HAP-1 (cell line): Measurements from ENCODE around the gene SCAF4.
"Not testable (repeated sequence)": the region's sequence is repeated elsewhere in the genome, so short reads cannot be mapped to it uniquely, and the experiment has no call there.

Experiments used
- DNase-seq, 2 experiments: peaks; one replicate each; pipeline ENCODE4 v3.0.0-alpha.2; 2016 to 2020; ENCODE audit warnings: low spot score in 2 of 2
- H3K27me3 ChIP-seq: fragments of 250-450 bp; sonication (Bioruptor Pico); 2 replicates; pipeline ENCODE4 v1.5.1; 2020; ENCODE audit warnings: low read depth, mild to moderate bottlenecking, moderate library complexity
- H3K36me3 ChIP-seq: fragments of 250-450 bp; sonication (Bioruptor Pico); replicated peaks from 2 replicates; pipeline ENCODE4 v1.5.1; 2020; ENCODE audit warnings: mild to moderate bottlenecking
- H3K4me1 ChIP-seq: fragments of 250-450 bp; sonication (Bioruptor Pico); 2 replicates; pipeline ENCODE4 v1.5.1; 2020; ENCODE audit warnings: mild to moderate bottlenecking
- H3K4me3 ChIP-seq: fragments of 250-450 bp; sonication (Bioruptor Pico); 2 replicates; pipeline ENCODE4 v1.5.1; 2020; ENCODE audit warnings: mild to moderate bottlenecking, moderate library complexity
- H3K9me3 ChIP-seq: fragments of 250-450 bp; sonication (Bioruptor Pico); 2 replicates; pipeline ENCODE4 v1.5.1; 2020; ENCODE audit warnings: mild to moderate bottlenecking, moderate library complexity
- in situ Hi-C: fragments of 300-500 bp; cut with MboI; formaldehyde crosslinking; loops from 3 replicates; pipeline ENCODE4 v1.14.3; 2020; ENCODE audit warnings: low sequenced_read_pairs, inconsistent platforms, mixed read lengths

The SCAF4 gene

DNA sequence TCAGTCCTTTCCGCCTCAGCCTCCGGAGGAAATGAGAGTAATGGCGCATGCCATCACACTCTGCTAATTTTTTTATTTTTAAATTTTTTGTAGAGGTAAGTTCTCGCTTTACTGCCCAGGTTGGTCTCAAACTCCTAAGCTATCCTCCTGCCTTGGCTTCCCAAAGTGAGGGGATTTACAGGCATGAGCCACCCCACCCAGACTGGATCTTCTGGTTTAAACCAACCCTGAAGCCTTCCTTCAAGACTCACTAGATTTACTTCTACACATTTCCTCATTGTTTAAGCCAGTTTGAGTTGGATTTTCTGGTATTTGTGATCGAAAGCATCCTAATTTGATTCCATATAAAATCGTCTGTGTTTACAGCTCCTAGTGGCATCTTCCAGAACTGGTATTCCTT, 23.1 kb upstream of the SCAF4 start:
- DNase-seq, result no peak
- H3K36me3 ChIP-seq, result no peaks in the 10 kb centered on the region
- H3K4me3 ChIP-seq, result no peak overlapping the region
- in situ Hi-C loops, result no loop called here
- no peaks in the 10 kb centered on the region for H3K4me1 ChIP-seq
- no peaks in the 10 kb centered on the region for H3K9me3 ChIP-seq
- no peaks in the 10 kb centered on the region for H3K27me3 ChIP-seq

DNA sequence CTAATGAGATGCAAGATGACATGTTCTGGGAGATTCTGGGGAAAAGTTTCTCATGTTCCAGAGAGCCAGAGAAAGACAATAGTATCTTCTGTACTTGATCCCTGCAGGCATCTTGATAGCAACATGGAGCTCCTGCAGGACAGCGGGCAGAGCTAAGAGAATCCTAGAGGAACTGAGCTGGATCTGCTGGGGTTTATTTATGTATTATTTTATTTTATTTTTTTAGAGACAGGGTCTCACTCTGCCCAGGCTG, 22.7 kb upstream of the SCAF4 start:
- in situ Hi-C loops, result no loop called here
- Histone ChIP-seq H3K4me1 (no peaks in the 10 kb centered on the region), H3K36me3 (no peaks in the 10 kb centered on the region), H3K27me3 (no peaks in the 10 kb centered on the region), H3K4me3 (no peak overlapping the region), H3K9me3 (no peaks in the 10 kb centered on the region)
- no peak for DNase-seq

DNA sequence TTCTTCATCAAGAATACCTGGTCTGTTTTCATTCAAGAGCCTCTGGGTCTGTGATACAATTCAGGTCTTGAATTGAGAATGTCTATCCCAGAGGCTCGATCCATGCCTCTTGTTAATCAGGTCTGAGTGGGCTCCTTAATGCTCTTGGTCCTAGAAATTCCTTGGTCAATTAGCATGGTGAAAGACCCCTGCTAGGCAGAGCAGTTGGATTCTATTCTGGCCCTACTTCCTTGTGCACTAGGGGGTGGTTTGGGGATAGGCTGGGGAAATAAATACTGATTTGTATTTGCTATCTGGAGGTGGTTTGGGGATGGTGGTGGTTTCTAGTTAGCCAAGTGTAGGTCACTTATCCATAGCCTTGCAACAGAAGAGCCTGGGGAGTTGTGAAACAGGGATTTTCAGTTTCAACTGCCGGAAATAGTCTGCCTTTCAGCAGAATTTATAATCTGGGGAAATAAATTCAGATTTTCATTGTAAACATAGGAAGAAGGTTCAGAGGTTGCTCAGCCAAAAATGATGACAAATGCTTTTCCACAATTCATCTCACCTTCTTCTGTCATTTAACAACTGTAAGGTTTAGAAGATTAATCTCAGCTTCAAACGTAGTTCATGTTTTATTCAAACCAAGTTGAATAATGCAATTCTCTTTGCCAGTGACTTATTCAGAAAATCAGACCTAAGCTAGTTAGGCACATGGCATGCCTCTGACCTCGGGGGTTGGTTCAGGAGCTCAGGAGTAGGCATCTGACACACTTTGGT, 22.2 kb upstream of the SCAF4 start:
- Histone ChIP-seq H3K4me3 (no peak overlapping the region), H3K4me1 (no peaks in the 10 kb centered on the region), H3K9me3 (no peaks in the 10 kb centered on the region), H3K27me3 (no peaks in the 10 kb centered on the region), H3K36me3 (no peaks in the 10 kb centered on the region)
- DNase-seq, result no peak
- in situ Hi-C loops, result no loop called here

DNA sequence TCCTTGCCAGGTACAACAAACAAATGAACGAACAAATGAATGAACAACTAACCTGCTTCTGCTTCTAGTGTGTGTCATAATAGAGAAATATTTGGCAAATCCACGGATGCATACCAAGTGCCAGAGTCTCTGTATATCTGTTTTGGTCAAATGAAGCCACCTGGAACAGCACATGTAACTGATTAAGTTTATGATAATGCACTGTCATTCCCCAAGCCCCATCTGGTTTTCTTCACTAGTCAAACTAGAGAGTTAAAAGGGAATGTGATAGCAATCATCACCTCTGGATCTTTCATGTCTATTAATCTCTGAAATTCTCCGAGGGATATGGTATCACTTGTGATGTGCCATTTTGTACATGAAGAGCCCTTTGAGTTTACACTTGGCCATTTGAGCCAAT, 21.0 kb upstream of the SCAF4 start:
- Histone ChIP-seq H3K27me3 (no peaks in the 10 kb centered on the region), H3K4me1 (no peaks in the 10 kb centered on the region), H3K36me3 (no peaks in the 10 kb centered on the region), H3K9me3 (no peaks in the 10 kb centered on the region), H3K4me3 (no peak overlapping the region)
- DNase-seq, result no peak
- in situ Hi-C loops, result no loop called here

DNA sequence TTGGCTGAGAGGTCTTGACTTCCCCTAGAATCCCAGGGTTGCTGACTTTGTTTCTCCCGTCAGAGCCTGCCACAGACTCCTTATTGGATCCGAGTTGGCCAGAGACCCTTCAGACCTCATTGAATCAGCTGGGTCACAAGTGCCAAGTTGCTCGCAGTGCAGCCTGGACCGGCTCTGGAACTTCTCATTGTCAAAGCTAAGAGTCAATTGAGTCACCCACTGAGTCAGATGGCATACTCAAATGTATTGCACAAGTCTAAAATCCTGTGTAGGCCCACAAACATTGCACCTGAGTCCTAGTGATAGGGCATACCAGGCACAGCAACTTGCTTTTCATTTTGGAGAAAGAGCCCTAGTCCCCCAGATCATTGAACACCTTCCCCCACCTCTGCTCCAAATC, 20.4 kb upstream of the SCAF4 start:
- H3K4me1 ChIP-seq, result no peaks in the 10 kb centered on the region
- H3K4me3 ChIP-seq, result no peak overlapping the region
- H3K9me3 ChIP-seq, result no peaks in the 10 kb centered on the region
- in situ Hi-C loops, result no loop called here
- no peaks in the 10 kb centered on the region for H3K36me3 ChIP-seq
- no peak for DNase-seq
- H3K27me3 ChIP-seq, result no peaks in the 10 kb centered on the region

DNA sequence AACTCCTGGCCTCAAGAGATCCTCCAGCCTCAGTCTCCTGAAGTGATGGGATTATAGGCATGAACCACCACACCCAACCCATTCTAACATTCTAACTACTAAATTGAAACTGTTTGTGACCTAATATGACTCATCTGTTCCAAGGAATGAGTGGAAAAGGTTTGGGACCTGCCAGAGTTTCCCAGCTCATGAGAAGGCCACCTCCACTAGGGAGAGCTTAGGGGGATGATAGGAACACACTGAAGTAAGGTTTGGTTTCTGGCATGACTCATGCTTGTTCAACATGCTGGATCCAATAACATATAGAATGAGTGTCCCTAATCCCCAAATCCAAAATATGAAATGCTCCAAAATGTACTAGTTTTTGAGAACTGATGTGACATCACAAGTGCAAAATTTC, 18.9 kb upstream of the SCAF4 start:
- Histone ChIP-seq H3K36me3 (no peaks in the 10 kb centered on the region), H3K4me1 (no peaks in the 10 kb centered on the region), H3K4me3 (no peak overlapping the region), H3K9me3 (no peaks in the 10 kb centered on the region), H3K27me3 (no peaks in the 10 kb centered on the region)
- DNase-seq, result no peak
- in situ Hi-C loops, result no loop called here

DNA sequence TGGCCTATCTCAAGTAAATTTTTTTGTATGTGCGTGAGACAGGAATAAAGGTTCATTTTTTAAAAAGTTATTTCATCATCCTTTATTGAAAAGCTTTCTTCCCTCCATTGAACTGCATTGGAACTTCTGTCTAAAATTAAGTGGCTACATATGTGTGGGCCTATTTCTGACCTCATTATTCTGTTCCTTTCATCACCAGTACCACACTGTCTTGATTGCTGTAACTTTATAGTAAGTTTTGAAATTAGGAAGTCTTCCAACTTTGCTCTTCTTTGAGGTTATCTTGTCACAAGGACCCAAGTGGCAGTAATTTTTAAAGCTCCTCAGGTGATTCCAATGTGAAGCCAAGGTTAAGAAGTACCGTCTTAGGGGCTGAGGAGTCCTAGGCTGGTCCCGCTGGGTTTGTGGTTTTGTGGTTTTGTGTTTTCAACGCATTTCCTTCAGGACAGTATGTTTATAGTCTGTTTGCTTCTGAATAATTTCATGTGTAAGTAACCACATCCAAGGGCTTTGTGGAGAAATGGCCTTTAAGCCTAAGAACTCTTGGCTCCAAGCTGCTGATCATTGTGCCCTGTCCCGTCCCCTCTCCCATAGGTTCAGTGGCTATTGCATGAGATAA, 12.4 kb upstream of the SCAF4 start:
- Histone ChIP-seq H3K4me1 (no peaks in the 10 kb centered on the region), H3K9me3 (no peaks in the 10 kb centered on the region), H3K36me3 (no peaks in the 10 kb centered on the region), H3K4me3 (no peak overlapping the region), H3K27me3 (no peaks in the 10 kb centered on the region)
- in situ Hi-C loops, result no loop called here
- no peak for DNase-seq

DNA sequence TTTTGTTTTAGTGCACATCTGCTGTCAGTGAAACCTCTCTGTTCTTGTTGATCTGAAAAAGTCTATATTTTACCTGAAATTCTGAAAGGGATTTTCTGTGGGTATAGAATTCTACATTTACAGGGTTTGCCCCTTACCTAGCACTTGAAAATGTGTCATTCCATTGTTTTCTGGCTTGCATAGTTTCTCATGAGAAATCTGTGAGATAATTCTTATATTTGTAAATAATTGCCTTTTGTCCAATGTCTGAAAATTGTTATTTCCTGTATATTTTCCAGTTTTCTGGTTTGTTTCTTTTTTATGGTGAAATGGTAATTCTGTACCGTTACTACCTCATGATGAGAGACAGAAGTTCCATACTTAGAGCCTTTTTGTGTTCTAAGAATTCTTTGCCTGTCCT, 11.8 kb upstream of the SCAF4 start:
- no peaks in the 10 kb centered on the region for H3K9me3 ChIP-seq
- in situ Hi-C loops, result no loop called here
- no peaks in the 10 kb centered on the region for H3K36me3 ChIP-seq
- no peaks in the 10 kb centered on the region for H3K27me3 ChIP-seq
- no peaks in the 10 kb centered on the region for H3K4me1 ChIP-seq
- DNase-seq, result no peak
- H3K4me3 ChIP-seq, result no peak overlapping the region

DNA sequence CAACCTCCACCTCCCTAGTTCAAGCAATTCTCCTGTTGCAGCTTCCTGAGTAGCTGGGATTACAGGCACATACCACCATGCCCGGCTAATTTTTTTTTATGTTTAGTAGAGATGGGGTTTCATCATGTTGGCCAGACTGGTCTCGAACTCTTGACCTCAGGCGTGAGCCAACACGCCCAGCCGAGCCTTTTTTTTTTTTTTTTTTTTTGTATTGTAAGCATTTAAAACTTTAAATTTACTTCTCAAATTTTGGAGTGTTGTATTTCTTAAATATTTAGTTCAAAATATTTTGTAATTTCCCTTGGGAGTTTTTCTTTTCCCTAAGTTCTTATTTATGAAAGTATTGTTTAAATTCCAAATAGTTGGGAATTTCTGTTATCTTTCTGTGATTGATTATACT, 9.2 kb upstream of the SCAF4 start:
- Histone ChIP-seq H3K4me1 (no peaks in the 10 kb centered on the region), H3K36me3 (no peaks in the 10 kb centered on the region), H3K4me3 (no peak overlapping the region), H3K9me3 (no peaks in the 10 kb centered on the region), H3K27me3 (no peaks in the 10 kb centered on the region)
- DNase-seq, result no peak
- in situ Hi-C loops, result no loop called here

DNA sequence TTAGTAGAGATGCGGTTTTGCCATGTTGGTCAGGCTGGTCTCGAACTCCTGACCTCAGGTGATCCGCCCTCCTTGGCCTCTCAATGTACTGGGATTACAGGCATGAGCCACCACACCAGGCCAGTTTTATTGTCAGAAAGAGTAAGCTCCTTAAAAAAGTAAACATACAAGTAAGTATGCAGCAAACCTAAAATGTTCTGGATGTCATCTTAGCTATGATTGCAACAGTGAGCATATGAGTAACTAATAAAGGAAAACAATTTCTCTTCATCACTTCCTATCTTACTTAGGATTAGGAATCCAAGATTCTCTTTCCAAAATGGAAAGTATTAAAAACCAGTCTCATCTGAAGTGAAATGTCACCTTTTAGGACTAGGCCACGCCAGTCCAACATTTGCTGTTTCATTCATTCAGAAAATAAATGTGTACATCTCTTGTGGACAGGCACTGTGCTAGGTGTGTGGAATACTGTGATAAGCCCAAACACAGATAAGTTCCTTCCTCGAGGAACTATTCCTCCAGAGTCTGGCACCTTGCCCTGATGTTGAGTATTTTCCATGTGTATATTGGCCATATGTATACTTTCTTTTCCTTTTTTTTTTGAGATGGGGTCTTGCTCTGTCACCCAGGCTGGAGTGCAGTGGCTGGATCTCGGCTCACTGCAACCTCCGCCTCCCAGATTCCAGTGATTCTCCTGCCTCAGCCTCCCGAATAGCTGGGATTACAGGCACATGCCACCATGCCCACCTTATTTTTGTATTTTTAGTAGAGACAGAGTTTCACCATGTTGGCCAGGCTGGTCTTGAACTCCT, 5.9 kb upstream of the SCAF4 start:
- H3K4me3 ChIP-seq, H3K27me3 ChIP-seq, DNase-seq, H3K9me3 ChIP-seq, H3K36me3 ChIP-seq, in situ Hi-C loops, H3K4me1 ChIP-seq: not testable (repeated sequence)

DNA sequence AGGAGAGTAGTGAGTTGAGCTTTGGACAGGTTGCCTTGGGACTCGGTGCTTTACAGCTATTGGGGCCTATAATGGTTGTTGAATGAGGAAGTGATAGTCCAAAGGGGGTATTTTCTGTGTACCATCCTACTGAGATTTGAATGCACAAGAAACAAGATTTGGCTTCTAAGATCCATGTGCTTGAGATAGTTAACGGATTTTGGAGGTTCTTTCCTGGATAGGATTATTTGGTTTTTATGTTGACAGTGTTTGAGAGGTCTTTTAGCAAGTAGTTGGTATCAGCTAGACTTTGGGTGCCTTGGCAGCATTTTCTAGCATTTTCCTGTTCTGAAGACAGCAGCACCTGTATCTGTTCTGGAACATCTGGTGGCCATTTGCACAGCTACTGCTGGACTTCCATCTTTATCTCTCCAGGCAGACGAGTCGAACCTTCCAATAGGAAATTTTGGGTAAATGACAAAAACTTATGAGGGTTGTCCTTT, 3.6 kb upstream of the SCAF4 start:
- in situ Hi-C loops, result no loop called here
- no peak for DNase-seq
- Histone ChIP-seq H3K36me3 (0 out of 2 replicates have a peak, but pooled peaks cover 2% of the 10 kb centered on the region), H3K27me3 (no peaks in the 10 kb centered on the region), H3K9me3 (no peaks in the 10 kb centered on the region), H3K4me3 (no peak overlapping the region), H3K4me1 (peaks cover 8% of the 10 kb centered on the region)

DNA sequence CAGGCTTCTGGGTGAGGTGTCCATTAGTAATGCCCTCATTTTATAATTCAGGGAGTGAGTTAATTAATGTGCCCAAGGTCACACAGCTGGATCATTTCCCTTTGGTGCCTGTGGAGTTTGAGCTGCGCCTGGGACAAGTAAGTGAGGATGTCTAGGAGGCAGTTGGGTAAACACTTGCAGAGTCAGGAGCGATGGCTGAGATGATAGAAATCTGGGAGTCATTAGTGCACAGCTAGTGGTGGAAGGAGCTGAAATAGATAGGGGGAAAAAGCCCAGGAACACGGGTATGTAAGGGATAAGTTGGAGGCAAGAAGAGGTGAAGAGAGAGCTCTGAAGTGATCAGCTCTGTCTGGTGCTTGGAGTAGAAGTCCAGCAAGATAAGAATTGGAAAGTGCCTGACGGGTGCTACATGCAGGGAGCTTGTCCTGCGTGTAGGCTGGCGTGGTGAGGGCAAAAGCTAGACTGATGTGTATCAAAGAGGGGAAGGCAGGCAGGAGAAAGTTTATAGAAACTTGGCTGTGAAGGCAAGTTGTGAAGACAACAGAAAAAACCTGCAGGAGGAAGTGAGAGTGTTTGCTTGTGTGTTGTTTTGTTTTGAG, 1.7 kb upstream of the SCAF4 start:
- Histone ChIP-seq H3K4me1 (peaks cover 21% of the 10 kb centered on the region), H3K9me3 (no peaks in the 10 kb centered on the region), H3K36me3 (peaks cover 10% of the 10 kb centered on the region), H3K4me3 (no peak overlapping the region), H3K27me3 (no peaks in the 10 kb centered on the region)
- no peak for DNase-seq
- in situ Hi-C loops, result no loop called here

DNA sequence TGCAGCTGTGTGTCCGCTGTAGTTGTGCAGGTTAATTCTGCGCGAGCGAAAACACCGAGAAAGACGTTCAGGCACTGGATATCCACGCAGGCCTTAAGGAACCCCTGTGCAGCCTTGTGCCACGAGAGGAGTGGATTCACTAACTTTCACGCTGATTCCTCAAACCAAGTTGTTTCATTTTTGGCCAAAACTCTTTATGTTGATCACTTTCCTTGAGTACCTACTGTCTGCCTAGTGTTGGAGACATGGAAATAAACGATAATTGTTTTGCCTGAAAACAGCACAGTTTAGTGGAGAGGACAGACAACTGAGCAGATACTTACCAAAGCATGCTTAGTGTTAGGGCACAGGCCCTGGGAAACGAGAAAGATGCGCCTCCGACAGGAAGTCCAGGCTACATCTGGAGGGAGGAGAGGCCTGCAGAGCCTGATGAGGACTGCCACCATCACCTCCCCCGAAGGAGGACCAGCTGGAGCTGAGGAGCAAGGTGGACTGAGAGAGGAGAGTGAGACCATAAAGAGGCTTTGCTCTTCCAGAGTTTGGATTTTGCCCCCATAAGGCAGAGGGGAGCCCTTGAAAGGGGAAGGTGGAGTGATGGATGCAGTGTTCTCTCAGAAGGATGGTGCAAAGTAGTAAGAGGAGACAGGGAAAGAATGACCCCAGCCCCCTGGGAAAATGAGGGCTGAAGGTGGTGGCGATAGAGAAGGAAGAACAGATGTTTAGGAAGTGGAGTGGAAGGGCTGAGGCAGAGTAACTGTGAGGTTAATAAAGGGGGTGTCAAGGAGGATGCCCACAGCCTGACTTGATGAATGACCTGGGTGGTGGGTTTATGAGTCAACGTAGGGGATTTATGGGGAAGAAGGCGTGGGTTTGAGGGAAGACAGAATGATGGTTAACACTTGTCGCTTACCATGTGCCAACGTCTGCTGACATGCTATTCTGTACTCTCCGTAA, 956 bp upstream of the SCAF4 start:
- peak in 1 of 2 experiments; percentile 29 for DNase-seq
- H3K4me3 ChIP-seq, result peak overlapping the region; percentile 38
- peaks cover 10% of the 10 kb centered on the region for H3K36me3 ChIP-seq
- peaks cover 25% of the 10 kb centered on the region for H3K4me1 ChIP-seq
- in situ Hi-C loops, result no loop called here
- no peaks in the 10 kb centered on the region for H3K27me3 ChIP-seq
- H3K9me3 ChIP-seq, result no peaks in the 10 kb centered on the region
